B cell (primary cell): ENCODE data around the gene CA5A. TPM values are rescaled to one million over a fixed set of nuclear protein-coding genes. Genes with fewer than 3 reads are reported as not detected.

ENCODE experiments used
- ATAC-seq: fragments of 200-7000 bp; cut with Tn5 transposase; one replicate; pipeline ENCODE4 v1.10.0; 2021; ENCODE audit warnings: low read depth, mild to moderate bottlenecking, moderate number of reproducible peaks, moderate library complexity
- CTCF ChIA-PET: fragments of 350-600 bp; sonication (Branson Sonifier 250); formaldehyde crosslinking; loops from one replicate; lab custom pipeline; 2021; ENCODE audit warnings: antibody characterized with exemption, inconsistent platforms; lab: Charles Lee
- POLR2A ChIA-PET: fragments of 350-600 bp; sonication (Branson Sonifier 250); formaldehyde crosslinking; loops from one replicate; lab custom pipeline; 2021; ENCODE audit warnings: antibody characterized with exemption; lab: Charles Lee
- DNase-seq: peaks from one replicate; pipeline ENCODE4 v3.0.0; 2013
- H2AFZ ChIP-seq: 2 replicates; pipeline ENCODE4 v1.6.1; 2012; ENCODE audit warnings: mild to moderate bottlenecking, low read depth, low read length; ENCODE audit not compliant: insufficient read depth, poor library complexity, severe bottlenecking
- H3K27ac ChIP-seq, 2 donors: 1 replicate in 1 of 2; 2 replicates in 1 of 2; pipeline ENCODE4 v1.5.1; 2012 to 2013; ENCODE audit warnings: low read length in 2 of 2, mild to moderate bottlenecking in 2 of 2, moderate library complexity in 1 of 2
- H3K27me3 ChIP-seq, 4 experiments: fragments of 200-600 bp in 1 of 4; sonication (generic) in 1 of 4; replicated peaks in 1 of 4; 1 replicate in 2 of 4; 2 replicates in 2 of 4; pipeline versions ENCODE4 v1.6.1 to v1.7.0; 2013 to 2016; ENCODE audit warnings: low read length in 3 of 4, mild to moderate bottlenecking in 2 of 4, mixed read lengths in 1 of 4, moderate library complexity in 1 of 4; ENCODE audit not compliant: insufficient read depth in 4 of 4, control insufficient read depth in 3 of 4; ENCODE audit errors: control extremely low read depth in 1 of 4
- H3K36me3 ChIP-seq, 2 experiments: replicated peaks in 1 of 2; 1 replicate in 1 of 2; 2 replicates in 1 of 2; pipeline versions ENCODE4 v1.6.1 to v1.7.1; 2013; ENCODE audit warnings: low read length in 1 of 2; ENCODE audit not compliant: insufficient read depth in 2 of 2, control insufficient read depth in 1 of 2; ENCODE audit errors: control extremely low read depth in 1 of 2, extremely low read depth in 1 of 2
- H3K4me1 ChIP-seq, 2 donors: fragments of 200-600 bp in 1 of 2; sonication (generic) in 1 of 2; 1 replicate in 1 of 2; 2 replicates in 1 of 2; pipeline versions ENCODE4 v1.5.1 to v1.6.1; 2013 to 2017; ENCODE audit warnings: low read length in 2 of 2; ENCODE audit not compliant: control insufficient read depth in 2 of 2, insufficient read depth in 2 of 2
- H3K4me2 ChIP-seq: replicated peaks from 2 replicates; pipeline ENCODE3; 2012; ENCODE audit warnings: mild to moderate bottlenecking, low read depth, low read length; ENCODE audit not compliant: poor library complexity, severe bottlenecking
- H3K4me3 ChIP-seq, 5 experiments: fragments of 200-600 bp in 1 of 5; sonication (generic) in 1 of 5; 1 replicate in 3 of 5; 2 replicates in 2 of 5; pipeline versions ENCODE4 v1.5.1 to v1.7.0; 2011 to 2016; ENCODE audit warnings: low read length in 4 of 5, mild to moderate bottlenecking in 4 of 5, low read depth in 2 of 5, control low read depth in 1 of 5, moderate library complexity in 1 of 5; ENCODE audit not compliant: insufficient read depth in 1 of 5; ENCODE audit errors: control extremely low read depth in 1 of 5, extremely low read depth in 1 of 5
- H3K79me2 ChIP-seq: fragments of 200-600 bp; sonication (generic); one replicate; pipeline ENCODE4 v1.6.0; 2016; ENCODE audit warnings: low read length; ENCODE audit not compliant: control insufficient read depth, insufficient read depth
- H3K9ac ChIP-seq: fragments of 200-600 bp; sonication (generic); 2 replicates; pipeline ENCODE4 v1.6.1; 2017; ENCODE audit warnings: mild to moderate bottlenecking, low read length, moderate library complexity
- H3K9me3 ChIP-seq, 3 donors: one replicate each; pipeline versions ENCODE4 v1.6.1 to v1.7.1; 2013; ENCODE audit warnings: low read length in 2 of 3; ENCODE audit not compliant: control insufficient read depth in 2 of 3, insufficient read depth in 1 of 3; ENCODE audit errors: control extremely low read depth in 1 of 3
- H4K20me1 ChIP-seq: 2 replicates; pipeline ENCODE4 v1.6.0; 2012; ENCODE audit warnings: mild to moderate bottlenecking, low read length; ENCODE audit not compliant: insufficient read depth, control insufficient read depth, poor library complexity, severe bottlenecking
- H3K27ac Mint-ChIP-seq: one replicate; pipeline ENCODE4 v1.8.0; 2021; ENCODE audit warnings: mixed read lengths
- H3K27me3 Mint-ChIP-seq: one replicate; pipeline ENCODE4 v1.8.0; 2021; ENCODE audit warnings: mixed read lengths
- H3K4me1 Mint-ChIP-seq: one replicate; pipeline ENCODE4 v1.8.0; 2021; ENCODE audit warnings: mixed read lengths
- H3K4me3 Mint-ChIP-seq: one replicate; pipeline ENCODE4 v1.8.0; 2021; ENCODE audit warnings: mixed read lengths
- H3K9me3 Mint-ChIP-seq: one replicate; pipeline ENCODE4 v1.8.0; 2022; ENCODE audit warnings: mixed read lengths; ENCODE audit not compliant: insufficient read depth
- CTCF ChIP-seq: fragments of 200-600 bp; IDR thresholded peaks from one replicate; pipeline ENCODE4 v1.8.0; 2022; ENCODE audit warnings: antibody characterized with exemption, mild to moderate bottlenecking
- EZH2 ChIP-seq: IDR thresholded peaks from 2 replicates; pipeline ENCODE4 v1.6.1; 2012; ENCODE audit warnings: borderline replicate concordance, low read depth, mild to moderate bottlenecking, moderate library complexity, low read length; ENCODE audit not compliant: insufficient read depth, poor library complexity, severe bottlenecking
- WGBS: methylation state at CpG from one replicate; pipeline ENCODE4 v1.1.5; 2013; ENCODE audit warnings: missing lambda C conversion rate; ENCODE audit not compliant: insufficient coverage; 5-methylcytosine and 5-hydroxymethylcytosine counted together
- intact Hi-C: fragments of 100-400 bp; cut with micrococcal nuclease; formaldehyde crosslinking; loops from one replicate; pipeline ENCODE4 v1.10.0; 2022
- polyA plus RNA-seq: library from polyadenylated mRNA; depleted of rRNA; stranded (reverse); fragments of >200 nt; gene quantifications from 2 replicates; pipeline ENCODE4 v1.2.3, GENCODE V29; 2012
- total RNA-seq, 2 donors: library from RNA; stranded (reverse); fragments of 120-200 nt in 1 of 2; gene quantifications; 1 replicate in 1 of 2; 2 replicates in 1 of 2; pipeline versions ENCODE4 v1.2.3 to v1.2.4, GENCODE V29; 2013 to 2022

Gene CA5A
- total and polyA plus RNA-seq, 2 donors (not counting 1 experiment from before 2014, with no cell fraction given) = 0.27 TPM; not detected in 1

- ChIA-PET POLR2A (no interaction called here), CTCF (interaction anchor here (0.6 kb wide), 1 partner anchor 11 kb away, joined by 4 read pairs; no protein-coding TSS in a partner anchor)
- Histone ChIP-seq H3K9me3 (no peaks in the 10 kb centered on the region), H3K36me3 (no peaks in the 10 kb centered on the region), H3K4me2 (no peak overlapping the region), H4K20me1 (no peaks in the 10 kb centered on the region), H3K27ac (no peak overlapping the region), H3K9ac (no peak overlapping the region), H3K4me3 (no peak overlapping the region), H2AFZ (no peak overlapping the region), H3K4me1 (no peaks in the 10 kb centered on the region), H3K27me3 (no peaks in the 10 kb centered on the region), H3K79me2 (no peaks in the 10 kb centered on the region)
- Mint-ChIP-seq H3K4me1 (no peaks in the 10 kb centered on the region), H3K27ac (no peak overlapping the region), H3K4me3 (no peak overlapping the region), H3K9me3 (peaks cover 2% of the 10 kb centered on the region), H3K27me3 (peaks cover 21% of the 10 kb centered on the region)
- intact Hi-C loops = no loop called here
- WGBS = 92% methylated on average over 25 of the region's 29 CpGs
- TF ChIP-seq CTCF (no peak), EZH2 (no peak)
- no peak for DNase-seq
- no peak for ATAC-seq
These were observed 53.8 kb downstream of the CA5A start for GRCh38 chr16:87882436-87883019.

- Mint-ChIP-seq H3K4me1 (no peaks in the 10 kb centered on the region), H3K9me3 (peaks cover 2% of the 10 kb centered on the region), H3K4me3 (no peak overlapping the region), H3K27me3 (peaks cover 21% of the 10 kb centered on the region), H3K27ac (no peak overlapping the region)
- ChIA-PET POLR2A (no interaction called here), CTCF (interaction anchor here (1.2 to 1.3 kb wide), 2 partner anchors 10 to 112 kb away, joined by 3 to 4 read pairs; no protein-coding TSS in a partner anchor)
- Histone ChIP-seq H3K27me3 (no peaks in the 10 kb centered on the region), H4K20me1 (no peaks in the 10 kb centered on the region), H2AFZ (no peak overlapping the region), H3K4me1 (no peaks in the 10 kb centered on the region), H3K9me3 (no peaks in the 10 kb centered on the region), H3K4me2 (no peak overlapping the region), H3K9ac (no peak overlapping the region), H3K79me2 (no peaks in the 10 kb centered on the region), H3K4me3 (no peak overlapping the region), H3K36me3 (no peaks in the 10 kb centered on the region), H3K27ac (no peak overlapping the region)
- DNase-seq (no peak), ATAC-seq (no peak)
- TF ChIP-seq EZH2 = no peak
- no peak for TF ChIP-seq CTCF
- intact Hi-C loops = no loop called here
- 42% methylated on average over 12 of the region's 24 CpGs for WGBS
These were observed 54.8 kb downstream of the CA5A start for GRCh38 chr16:87881324-87882200.
